Esophagus squamous epithelium (tissue), 4 donors: ENCODE measurements around the gene CCL20.

Experiments used
- POLR2A ChIP-seq, 4 donors: fragments of 450-650 bp; IDR thresholded peaks; one replicate each; pipeline ENCODE4 v1.6.1; 2017; ENCODE audit warnings: antibody characterized with exemption in 4 of 4, mild to moderate bottlenecking in 4 of 4, moderate library complexity in 3 of 4
- TF ChIP-seq, protein P1 (sequence below), 6 experiments: fragments of 450-650 bp in 4 of 6; fragments of 200-600 bp in 2 of 6; sonication (generic) in 2 of 6; IDR thresholded peaks; one replicate each; pipeline ENCODE4 v1.5.1; 2016 to 2019; ENCODE audit warnings: antibody characterized with exemption in 6 of 6, mild to moderate bottlenecking in 4 of 6, moderate library complexity in 4 of 6

DNA sequence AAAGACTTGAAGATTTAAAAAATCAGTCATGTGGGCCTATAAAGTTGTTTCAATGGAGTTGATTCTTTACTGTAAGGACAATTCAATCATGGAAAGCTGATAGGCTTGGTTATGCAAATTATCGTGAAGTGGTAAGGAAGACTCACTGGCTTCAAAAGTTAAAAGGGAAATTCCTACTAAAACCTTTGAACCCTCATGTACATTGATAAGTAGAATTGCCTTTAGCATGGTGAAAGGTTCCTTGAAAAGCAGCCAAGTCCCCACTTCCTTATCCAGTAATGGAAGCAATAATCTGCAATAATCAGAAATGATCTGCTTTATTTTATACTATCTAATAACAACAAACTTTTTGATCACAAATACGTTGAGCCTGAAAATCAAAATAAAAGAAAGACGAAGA lies 14.4 kb upstream of the CCL20 start:
- no peak for TF ChIP-seq POLR2A (IDR thresholded peaks at IDR 0.05)
- TF ChIP-seq, protein P1, sequence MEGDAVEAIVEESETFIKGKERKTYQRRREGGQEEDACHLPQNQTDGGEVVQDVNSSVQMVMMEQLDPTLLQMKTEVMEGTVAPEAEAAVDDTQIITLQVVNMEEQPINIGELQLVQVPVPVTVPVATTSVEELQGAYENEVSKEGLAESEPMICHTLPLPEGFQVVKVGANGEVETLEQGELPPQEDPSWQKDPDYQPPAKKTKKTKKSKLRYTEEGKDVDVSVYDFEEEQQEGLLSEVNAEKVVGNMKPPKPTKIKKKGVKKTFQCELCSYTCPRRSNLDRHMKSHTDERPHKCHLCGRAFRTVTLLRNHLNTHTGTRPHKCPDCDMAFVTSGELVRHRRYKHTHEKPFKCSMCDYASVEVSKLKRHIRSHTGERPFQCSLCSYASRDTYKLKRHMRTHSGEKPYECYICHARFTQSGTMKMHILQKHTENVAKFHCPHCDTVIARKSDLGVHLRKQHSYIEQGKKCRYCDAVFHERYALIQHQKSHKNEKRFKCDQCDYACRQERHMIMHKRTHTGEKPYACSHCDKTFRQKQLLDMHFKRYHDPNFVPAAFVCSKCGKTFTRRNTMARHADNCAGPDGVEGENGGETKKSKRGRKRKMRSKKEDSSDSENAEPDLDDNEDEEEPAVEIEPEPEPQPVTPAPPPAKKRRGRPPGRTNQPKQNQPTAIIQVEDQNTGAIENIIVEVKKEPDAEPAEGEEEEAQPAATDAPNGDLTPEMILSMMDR (IDR thresholded peaks at IDR 0.05): no peak
